Measurements from ENCODE around the gene SPOCK2.

Gene SPOCK2

GRCh38 chr10:72088889-72089575 is 681 bp upstream of the SPOCK2 start:
- DNase-seq (ENCODE audit: low read depth, low spot score), result no peak

- DNase-seq (ENCODE audit: low read depth, low spot score), result no peak
Measured at GRCh38 chr10:72087392-72087968, 871 bp downstream of the SPOCK2 start.

GRCh38 chr10:72086466-72087391 is 1.6 kb downstream of the SPOCK2 start:
- DNase-seq (ENCODE audit: low read depth, low spot score), result no peak

- DNase-seq (ENCODE audit: low read depth, low spot score), result no peak
Measured at GRCh38 chr10:72085864-72086465, 2.4 kb downstream of the SPOCK2 start.

GRCh38 chr10:72085166-72085565 is 3.2 kb downstream of the SPOCK2 start:
- DNase-seq (ENCODE audit: low read depth, low spot score), result no peak

GRCh38 chr10:72083790-72084459 is 4.4 kb downstream of the SPOCK2 start:
- DNase-seq (ENCODE audit: low read depth, low spot score), result no peak

- no peak for DNase-seq (ENCODE audit: low read depth, low spot score)
Measured at GRCh38 chr10:72082856-72083789, 5.2 kb downstream of the SPOCK2 start.

- no peak for DNase-seq (ENCODE audit: low read depth, low spot score)
Measured at GRCh38 chr10:72081772-72082590, 6.4 kb downstream of the SPOCK2 start.

GRCh38 chr10:72081210-72081609 is 7.1 kb downstream of the SPOCK2 start:
- DNase-seq (ENCODE audit: low read depth, low spot score), result no peak

- no peak for DNase-seq (ENCODE audit: low read depth, low spot score)
Measured at GRCh38 chr10:72080042-72080975, 8.0 kb downstream of the SPOCK2 start.

GRCh38 chr10:72079356-72079755 is 9.0 kb downstream of the SPOCK2 start:
- no peak for DNase-seq (ENCODE audit: low read depth, low spot score)

- no peak for DNase-seq (ENCODE audit: low read depth, low spot score)
Measured at GRCh38 chr10:72077275-72077990, 10.9 kb downstream of the SPOCK2 start.

- DNase-seq (ENCODE audit: low read depth, low spot score), result no peak
Measured at GRCh38 chr10:72076756-72077155, 11.6 kb downstream of the SPOCK2 start.

- DNase-seq (ENCODE audit: low read depth, low spot score), result no peak
Measured at GRCh38 chr10:72075376-72076115, 12.8 kb downstream of the SPOCK2 start.

- no peak for DNase-seq (ENCODE audit: low read depth, low spot score)
Measured at GRCh38 chr10:72074574-72075375, 13.6 kb downstream of the SPOCK2 start.

Measured in iPS DF 19.7 (cell line).